Fibroblast of skin of right quadriceps (primary cell): Measurements from ENCODE around the gene CCDC195.
"Not testable (repeated sequence)": the region's sequence is repeated elsewhere in the genome, so short reads cannot be mapped to it uniquely, and the experiment has no call there.

Experiments
- DNase-seq: peaks from one replicate; pipeline ENCODE4 v3.0.0-alpha.2; 2013

CCDC195 gene

DNA sequence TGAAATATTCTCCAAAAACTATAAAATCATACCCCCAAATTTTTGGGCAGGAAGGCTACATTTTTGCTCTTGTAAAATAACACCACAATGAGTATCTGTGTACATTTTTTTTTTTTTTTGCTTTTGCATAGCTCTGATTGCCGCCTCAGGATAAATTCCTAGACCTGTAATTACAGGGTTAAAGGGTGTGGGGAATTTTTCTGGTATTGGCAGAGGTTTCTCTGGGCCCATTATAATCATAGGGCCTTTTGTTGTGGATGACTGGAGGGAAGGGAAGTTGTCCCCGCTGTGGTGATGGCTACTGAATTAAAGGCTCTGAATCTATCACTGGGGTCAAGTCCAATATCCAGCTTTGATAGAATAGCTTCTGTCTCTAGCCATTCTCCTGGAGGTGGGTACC lies 26.6 kb downstream of the CCDC195 start:
- no peak for DNase-seq

DNA sequence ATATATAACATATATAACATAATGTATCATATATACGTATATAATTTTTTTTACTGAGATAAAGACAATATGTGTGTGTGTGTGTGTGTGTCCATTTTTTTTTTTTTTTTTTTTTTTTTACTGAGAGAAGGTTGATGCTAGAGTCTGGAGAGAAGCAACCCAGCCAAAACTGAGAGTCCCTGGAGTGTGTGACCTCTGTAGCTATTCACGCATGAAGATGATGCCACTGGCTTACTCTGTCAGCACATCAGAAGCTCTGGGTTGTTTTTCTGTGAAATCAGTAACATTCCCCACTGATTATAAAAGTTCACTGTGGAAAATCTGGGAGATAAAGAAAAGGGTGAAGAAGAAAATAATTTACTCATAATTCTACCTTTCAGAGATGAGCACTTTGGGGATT lies 27.2 kb downstream of the CCDC195 start:
- no peak for DNase-seq

DNA sequence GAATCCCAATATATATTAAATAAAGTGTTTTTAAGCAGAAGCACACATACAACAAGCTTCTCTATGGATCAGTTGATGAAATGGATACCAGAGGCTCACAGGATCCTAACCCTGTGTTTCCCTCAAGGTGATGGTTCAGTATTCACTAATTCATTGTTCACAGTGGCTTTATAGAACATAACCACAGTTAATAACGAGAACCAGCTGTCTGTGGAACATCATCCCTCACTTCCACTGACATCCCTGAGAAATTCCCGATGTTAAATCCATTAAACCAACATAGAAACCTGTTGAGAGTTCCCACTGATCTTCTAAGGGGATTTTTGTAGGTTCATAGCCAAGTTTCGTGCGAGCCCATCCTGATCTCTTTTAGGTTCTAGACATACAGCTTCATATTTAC lies 29.0 kb downstream of the CCDC195 start:
- no peak for DNase-seq

DNA sequence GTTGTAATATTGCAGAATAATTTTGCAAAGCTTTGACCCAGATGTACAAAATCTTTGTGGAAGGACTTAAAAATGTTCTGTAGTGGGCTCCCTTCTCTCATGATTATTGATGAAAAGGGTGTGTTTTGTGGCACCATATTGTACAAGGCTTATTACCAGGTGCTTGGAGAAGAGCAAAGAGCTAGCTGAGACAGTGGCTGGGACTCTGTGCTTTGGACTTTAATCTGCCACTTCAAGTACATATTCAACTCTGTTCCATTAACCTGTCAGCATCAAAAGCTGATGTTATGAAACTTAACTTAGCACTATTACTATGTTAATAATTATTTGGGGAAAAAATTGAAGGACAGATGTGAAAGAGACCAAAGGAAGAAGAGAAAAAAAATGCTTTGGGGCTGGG lies 31.0 kb downstream of the CCDC195 start:
- DNase-seq, result no peak

DNA sequence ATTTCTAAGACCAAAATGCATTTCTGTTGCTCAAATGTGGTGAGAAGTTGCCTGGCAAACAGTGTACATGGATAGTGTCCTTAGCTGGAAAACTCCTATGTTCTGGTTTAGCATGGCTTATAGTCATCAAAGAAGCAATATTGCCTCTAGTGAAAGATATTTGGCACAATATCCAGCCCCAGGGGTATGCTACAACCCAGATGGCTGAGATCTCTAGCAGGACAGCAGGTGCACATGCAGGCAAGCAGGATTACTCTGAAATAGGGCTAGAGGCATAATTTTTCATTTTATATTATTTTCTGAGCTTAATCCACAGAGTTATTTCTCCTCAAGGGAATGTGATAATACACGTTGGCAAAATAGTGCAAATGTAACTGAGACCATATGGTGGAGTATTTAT lies 34.0 kb downstream of the CCDC195 start:
- DNase-seq, result no peak

DNA sequence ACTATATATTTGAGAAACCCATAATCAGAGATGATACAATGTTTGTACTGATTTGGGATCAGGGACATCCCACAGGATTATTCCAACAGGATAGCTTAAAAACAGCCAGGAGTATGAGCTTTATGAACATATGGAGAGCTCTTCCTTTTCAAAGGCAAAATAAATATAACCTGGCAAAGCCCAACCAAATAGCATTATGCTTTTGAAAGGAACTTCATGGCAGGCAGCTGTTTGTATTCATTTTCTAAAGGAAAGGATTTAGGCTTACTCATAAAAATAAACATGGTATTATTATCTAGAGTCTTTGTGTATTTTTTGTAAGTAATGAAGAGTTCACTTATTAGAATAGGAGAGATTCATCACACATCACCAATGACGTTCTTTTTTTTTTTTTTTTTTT lies 44.4 kb downstream of the CCDC195 start:
- no peak for DNase-seq

DNA sequence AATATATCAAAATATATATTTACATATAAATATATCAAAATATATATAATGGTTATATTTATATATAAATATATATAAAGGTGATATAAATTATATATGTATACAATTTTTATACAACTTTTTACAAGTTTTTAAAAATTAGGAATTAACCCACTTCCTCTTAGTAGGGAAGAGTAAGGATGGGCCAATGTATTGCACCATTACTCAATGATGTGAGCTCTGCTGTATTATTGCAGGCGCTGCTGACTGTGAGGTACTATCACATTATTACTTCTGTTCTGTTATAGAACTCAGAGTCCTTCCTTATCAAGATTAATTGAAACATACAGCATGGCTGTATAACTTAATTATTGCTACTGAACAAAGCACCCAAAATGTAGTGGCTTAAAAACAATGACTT lies 46.0 kb downstream of the CCDC195 start:
- DNase-seq, result no peak

DNA sequence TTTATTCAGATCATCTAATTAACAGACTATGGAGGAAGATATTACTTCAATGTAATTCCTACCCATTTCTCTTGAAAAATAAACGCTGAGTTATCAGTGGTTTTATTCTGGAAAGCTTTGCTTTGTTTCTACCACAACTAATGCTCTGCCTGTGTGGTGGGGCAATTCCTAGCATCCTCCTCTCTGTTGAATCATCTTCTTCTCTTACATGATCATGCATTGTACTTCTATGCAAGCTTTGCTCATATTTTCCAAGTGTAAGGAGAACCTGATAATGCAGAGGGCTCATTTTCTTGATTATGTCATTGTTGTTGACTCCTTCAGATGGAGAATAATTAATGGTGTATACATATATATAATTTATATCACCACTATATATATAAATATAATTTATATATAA lies 46.7 kb downstream of the CCDC195 start:
- DNase-seq, result no peak

DNA sequence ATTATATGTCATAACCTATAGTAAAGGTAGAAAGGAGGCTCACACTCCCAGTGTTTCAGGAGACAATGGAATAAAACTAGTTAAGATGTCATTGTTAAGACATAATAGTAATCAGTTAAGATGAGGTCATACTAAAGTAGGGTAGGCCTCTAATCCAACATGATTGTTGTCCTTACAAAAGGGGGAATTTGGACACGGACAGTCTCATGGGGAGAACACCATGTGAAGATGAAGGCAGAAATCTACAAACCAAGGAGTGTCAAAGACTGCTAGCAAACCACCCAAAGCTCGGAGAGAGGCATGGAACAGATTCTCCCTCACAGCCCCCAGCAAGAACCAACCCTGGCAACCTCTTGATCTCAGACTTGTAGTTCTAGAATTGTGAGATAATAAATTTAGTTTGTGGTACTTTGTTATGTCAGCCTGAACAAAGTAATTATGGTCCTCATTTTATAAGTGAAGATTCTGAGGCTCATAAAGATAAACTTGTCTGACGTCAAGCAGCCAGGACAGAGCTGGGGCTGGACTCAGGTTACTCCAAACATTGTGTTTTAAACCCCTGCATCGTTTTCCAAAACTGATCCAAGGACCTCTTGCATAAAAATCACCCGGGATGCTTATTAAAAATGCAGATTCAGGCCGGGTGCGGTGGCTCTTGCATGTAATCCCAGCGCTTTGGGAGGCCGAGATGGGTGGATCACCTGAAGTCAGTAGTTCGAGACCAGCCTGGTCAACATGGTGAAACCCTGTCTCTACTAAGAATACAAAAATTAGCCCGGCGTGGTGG lies 47.8 kb downstream of the CCDC195 start:
- DNase-seq, result no peak

DNA sequence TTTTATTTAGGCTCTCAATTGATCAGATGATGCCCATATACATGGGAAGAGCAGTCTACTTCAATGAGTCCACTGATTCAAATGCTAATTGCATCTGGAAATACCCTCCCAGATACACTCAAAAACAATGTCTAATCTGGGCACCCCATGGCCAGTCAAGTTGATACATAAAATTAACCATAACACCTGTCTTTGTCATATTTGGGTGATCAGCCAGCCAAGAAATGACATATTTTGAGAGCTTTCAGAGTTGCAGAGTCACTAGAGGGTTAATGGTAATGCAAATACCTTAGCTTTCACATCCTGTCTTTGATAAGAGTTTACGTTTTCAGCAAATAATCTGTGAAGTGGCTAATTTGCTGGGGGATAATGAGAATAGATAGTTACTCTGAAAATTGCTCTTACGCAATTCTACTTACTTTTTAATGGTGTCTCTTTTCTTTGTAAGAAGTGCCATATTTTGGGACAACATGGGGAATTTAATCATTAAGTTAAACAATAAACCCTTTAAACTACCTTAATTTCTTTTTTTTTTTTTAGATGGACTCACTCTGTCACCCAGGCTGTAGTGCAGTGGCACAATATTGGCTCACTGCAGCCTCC lies 49.1 kb downstream of the CCDC195 start:
- no peak for DNase-seq

DNA sequence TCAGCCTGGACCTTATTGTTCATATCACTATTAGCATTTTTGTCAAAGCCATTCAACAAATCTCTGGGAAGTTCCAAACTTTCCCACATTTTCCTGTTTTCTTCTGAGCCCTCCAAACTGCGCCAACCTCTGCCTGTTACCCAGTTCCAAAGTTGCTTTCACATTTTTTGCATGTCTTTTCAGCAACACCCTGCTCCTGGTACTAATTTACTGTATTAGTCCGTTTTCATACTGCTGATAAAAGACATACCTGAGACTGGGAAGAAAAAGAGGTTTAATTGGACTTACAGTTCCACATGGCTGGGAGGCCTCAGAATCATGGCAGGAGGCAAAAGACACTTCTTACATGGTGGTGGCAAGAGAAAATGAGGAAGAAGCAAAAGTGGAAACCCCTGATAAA lies 52.8 kb downstream of the CCDC195 start:
- DNase-seq, result not testable (repeated sequence)

DNA sequence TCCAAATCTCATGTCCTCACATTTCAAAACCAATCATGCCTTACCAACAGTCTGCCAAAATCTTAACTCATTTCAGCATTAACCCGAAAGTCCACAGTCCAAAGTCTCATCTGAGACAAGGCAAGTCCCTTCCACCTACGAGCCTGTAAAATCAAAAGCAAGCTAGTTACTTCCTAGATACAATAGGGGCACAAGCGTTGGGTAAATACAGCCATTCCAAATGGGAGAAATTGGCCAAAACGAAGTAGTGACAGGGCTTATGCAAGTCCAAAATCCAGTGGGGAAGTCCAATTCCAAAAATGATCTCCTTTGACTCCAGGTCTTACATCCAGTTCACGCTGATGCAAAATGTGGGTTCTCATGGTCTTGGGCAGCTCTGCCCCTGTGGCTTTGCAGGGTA lies 54.5 kb downstream of the CCDC195 start:
- DNase-seq, result not testable (repeated sequence)

DNA sequence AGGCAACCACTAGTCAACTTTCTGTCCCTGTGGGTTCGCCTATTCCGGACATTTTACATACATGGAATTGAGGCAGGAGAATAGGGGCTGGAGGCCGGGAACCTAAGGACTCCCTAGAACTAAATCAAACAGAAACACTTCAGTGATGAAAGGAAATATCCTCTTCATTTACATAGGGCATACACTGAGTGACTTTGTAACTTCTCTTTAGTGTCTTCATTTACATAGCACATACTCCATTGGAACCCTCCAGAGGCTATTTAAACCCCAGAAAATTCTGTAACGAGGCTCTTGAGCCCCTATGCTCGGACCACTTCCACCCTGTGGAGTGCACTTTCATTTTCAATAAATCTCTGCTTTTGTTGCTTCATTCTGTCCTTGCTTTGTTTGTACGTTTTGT lies 56.5 kb downstream of the CCDC195 start:
- DNase-seq, result no peak

DNA sequence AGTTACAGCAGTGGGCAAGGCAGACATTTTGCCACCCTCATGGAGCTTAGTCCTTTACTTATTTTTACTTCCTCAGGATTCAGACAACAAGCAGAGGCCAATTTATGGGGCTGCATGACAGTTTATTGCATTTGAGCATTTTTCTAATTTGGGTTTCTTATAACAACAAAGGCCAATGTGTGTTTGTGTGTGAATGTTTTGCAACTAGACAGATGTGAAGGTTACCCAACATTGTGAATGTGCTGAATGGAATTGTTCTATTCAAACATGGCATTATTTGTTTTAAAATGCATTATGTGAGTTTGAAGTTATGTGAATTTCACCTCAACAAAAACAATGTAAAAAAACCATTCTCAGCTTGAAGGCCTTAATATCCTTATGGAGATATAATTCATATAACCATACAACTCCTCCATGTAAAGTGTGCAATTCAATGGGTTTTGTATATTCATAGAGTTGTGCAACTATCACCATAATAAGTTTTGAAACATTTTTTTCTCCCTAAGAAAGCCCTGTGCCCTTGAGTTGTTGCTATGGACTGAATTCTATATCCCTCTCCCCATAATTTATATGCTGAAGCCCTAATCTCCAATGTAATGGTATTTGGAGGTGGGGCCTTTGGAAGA lies 57.3 kb downstream of the CCDC195 start:
- DNase-seq, result no peak

DNA sequence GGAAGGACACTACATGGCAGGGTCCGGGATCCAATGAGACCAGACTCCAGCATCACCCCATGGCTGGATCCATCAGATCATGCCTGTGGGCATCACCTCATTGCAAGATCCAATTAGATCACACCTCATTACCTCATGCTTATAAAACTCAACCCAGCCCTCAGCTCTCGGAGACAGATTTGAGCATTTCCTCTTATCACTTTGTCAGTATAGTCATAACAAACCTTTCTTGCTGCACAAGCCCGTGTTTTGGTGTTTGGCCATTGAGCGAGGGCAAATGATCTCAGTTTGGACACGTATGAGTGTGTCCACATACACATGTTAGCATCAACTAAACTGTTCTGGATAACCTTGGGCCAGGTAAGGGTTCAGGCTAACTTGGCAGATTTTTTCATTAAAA lies 58.8 kb downstream of the CCDC195 start:
- no peak for DNase-seq

DNA sequence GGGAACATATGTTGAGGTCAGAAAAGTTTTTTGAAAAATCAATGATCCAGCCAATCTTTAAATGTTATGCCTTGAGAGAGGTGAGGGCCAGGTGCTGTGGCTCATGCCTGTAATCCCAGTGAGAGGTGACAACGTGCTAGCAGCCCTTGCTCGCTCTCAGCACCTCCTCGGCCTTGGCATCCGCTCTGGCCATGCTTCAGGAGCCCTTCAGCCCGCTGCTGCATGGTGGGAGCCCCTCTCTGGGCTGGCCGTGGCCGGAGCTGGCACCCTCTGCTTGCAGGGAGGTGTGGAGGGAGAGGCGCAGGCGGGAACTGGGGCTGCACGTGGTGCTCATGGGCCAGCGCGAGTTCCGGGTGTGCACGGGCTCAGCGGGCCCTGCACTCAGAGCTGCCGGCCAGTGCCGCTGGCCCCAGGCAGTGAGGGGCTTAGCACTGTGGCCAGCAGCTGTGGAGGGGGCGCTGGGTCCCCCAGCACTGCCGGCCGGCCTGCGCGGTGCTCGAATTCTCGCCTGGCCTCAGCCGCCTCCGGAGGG lies 61.1 kb downstream of the CCDC195 start:
- DNase-seq, result no peak
